Astrocyte of the cerebellum (primary cell): Measurements from ENCODE around the gene NECAB3.

Experiments used
- DNase-seq: peaks from one replicate; pipeline ENCODE4 v3.0.0-alpha.2; 2011; ENCODE audit warnings: low read depth
- H3K4me3 ChIP-seq: 2 replicates; pipeline ENCODE4 v1.5.1; 2011; ENCODE audit warnings: mild to moderate bottlenecking, low read depth, low read length, moderate library complexity
- CTCF ChIP-seq: IDR thresholded peaks from 2 replicates; pipeline ENCODE4 v1.5.1; 2012; ENCODE audit warnings: low read length, low read depth, moderate library complexity, mild to moderate bottlenecking; ENCODE audit errors: missing control alignments
- in situ Hi-C: cut with HindIII; loops from 2 replicates; pipeline ENCODE4 v1.10.0; 2017; ENCODE audit warnings: low sequenced_read_pairs

NECAB3 gene

GRCh38 chr20:33713865-33714367 is 39.7 kb upstream of the NECAB3 start:
- TF ChIP-seq CTCF = no peak
- DNase-seq = no peak
- no peak overlapping the region for H3K4me3 ChIP-seq
- in situ Hi-C loops = no loop called here

GRCh38 chr20:33711446-33711738 is 37.2 kb upstream of the NECAB3 start:
- H3K4me3 ChIP-seq = no peak overlapping the region
- no peak for DNase-seq
- in situ Hi-C loops = no loop called here
- no peak for TF ChIP-seq CTCF

- in situ Hi-C loops = no loop called here
- TF ChIP-seq CTCF = no peak
- no peak overlapping the region for H3K4me3 ChIP-seq
- DNase-seq = no peak
Observed at GRCh38 chr20:33710681-33711445, 36.6 kb upstream of the NECAB3 start.

GRCh38 chr20:33709905-33710541 is 35.8 kb upstream of the NECAB3 start:
- no peak for DNase-seq
- TF ChIP-seq CTCF = no peak
- in situ Hi-C loops = no loop called here
- no peak overlapping the region for H3K4me3 ChIP-seq

- H3K4me3 ChIP-seq = no peak overlapping the region
- in situ Hi-C loops = no loop called here
- TF ChIP-seq CTCF = no peak
- no peak for DNase-seq
Observed at GRCh38 chr20:33709398-33709797, 35.2 kb upstream of the NECAB3 start.

- no peak for TF ChIP-seq CTCF
- no peak overlapping the region for H3K4me3 ChIP-seq
Observed at GRCh38 chr20:33707668-33708067, 33.4 kb upstream of the NECAB3 start.

More at GRCh38 chr20:33707668-33708067, 33.4 kb upstream of the NECAB3 start:
- DNase-seq = no peak
- in situ Hi-C loops = no loop called here
